Measurements from ENCODE around the gene KLK4. TPM values are rescaled to one million over a fixed set of nuclear protein-coding genes. Genes with fewer than 3 reads are reported as not detected.

KLK4 gene
- total RNA-seq, 1 donor from 2014 or later = not detected

- no peak for DNase-seq (ENCODE audit: extremely low spot score, unreplicated experiment)
Observed at GRCh38 chr19:50933640-50934039, 22.4 kb upstream of the KLK4 start.

GRCh38 chr19:50932690-50933083, 21.5 kb upstream of the KLK4 start:
- Mint-ChIP-seq H3K4me1 (ENCODE audit: unreplicated experiment) (no peaks in the 10 kb centered on the region), H3K9me3 (ENCODE audit: unreplicated experiment) (no peaks in the 10 kb centered on the region), H3K36me3 (ENCODE audit: unreplicated experiment) (no peaks in the 10 kb centered on the region), H3K4me3 (ENCODE audit: unreplicated experiment) (no peak overlapping the region), H3K27ac (ENCODE audit: unreplicated experiment) (no peak overlapping the region), H3K27me3 (ENCODE audit: unreplicated experiment) (no peaks in the 10 kb centered on the region)
- no peak for TF ChIP-seq CTCF (IDR thresholded peaks at IDR 0.05)
- no peak for DNase-seq (ENCODE audit: extremely low spot score, unreplicated experiment)

More at GRCh38 chr19:50933640-50934039, 22.4 kb upstream of the KLK4 start:
- Mint-ChIP-seq H3K27ac (ENCODE audit: unreplicated experiment) (no peak overlapping the region), H3K36me3 (ENCODE audit: unreplicated experiment) (no peaks in the 10 kb centered on the region), H3K27me3 (ENCODE audit: unreplicated experiment) (no peaks in the 10 kb centered on the region), H3K4me3 (ENCODE audit: unreplicated experiment) (no peak overlapping the region), H3K9me3 (ENCODE audit: unreplicated experiment) (no peaks in the 10 kb centered on the region), H3K4me1 (ENCODE audit: unreplicated experiment) (no peaks in the 10 kb centered on the region)
- no peak for TF ChIP-seq CTCF (IDR thresholded peaks at IDR 0.05)

DNA sequence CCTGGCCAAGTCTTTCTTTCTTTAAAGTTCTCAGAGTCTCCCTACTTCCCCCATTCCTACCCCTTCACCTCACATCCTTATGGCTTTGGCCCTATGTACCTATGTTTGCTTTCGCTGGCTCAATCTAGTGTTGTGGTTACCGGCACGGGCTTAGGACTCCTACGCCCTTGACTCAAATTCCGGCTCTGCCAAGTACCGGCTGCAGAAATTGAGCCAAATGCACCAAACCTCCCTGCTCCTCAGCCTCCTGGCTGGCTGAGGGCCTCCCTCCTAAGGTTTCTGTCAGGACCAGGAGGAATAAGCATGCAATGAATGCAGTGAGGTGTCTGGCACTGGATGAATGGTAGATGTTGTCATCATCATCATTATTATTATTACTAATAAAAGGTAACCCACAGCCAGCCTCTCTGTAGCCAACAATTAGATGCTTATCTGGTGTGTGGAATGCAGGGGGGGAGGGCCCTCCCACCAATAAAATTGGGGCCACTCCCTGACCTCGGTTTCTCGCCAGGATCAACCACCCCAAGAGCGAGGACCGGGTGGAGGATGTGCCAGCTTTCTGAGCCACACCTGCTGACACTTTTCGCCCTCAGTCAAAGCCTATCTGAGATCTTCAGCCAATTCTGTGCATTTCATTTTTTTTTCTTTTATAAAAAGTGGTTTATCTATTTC, 21.0 kb upstream of the KLK4 start:
- no peaks in the 10 kb centered on the region for H3K27me3 Mint-ChIP-seq (ENCODE audit: unreplicated experiment)
- H3K4me1 Mint-ChIP-seq (ENCODE audit: unreplicated experiment) = no peaks in the 10 kb centered on the region
- H3K9me3 Mint-ChIP-seq (ENCODE audit: unreplicated experiment) = no peaks in the 10 kb centered on the region
- H3K36me3 Mint-ChIP-seq (ENCODE audit: unreplicated experiment) = no peaks in the 10 kb centered on the region
- no peak for TF ChIP-seq CTCF (IDR thresholded peaks at IDR 0.05)
- no peak overlapping the region for H3K27ac Mint-ChIP-seq (ENCODE audit: unreplicated experiment)
- H3K4me3 Mint-ChIP-seq (ENCODE audit: unreplicated experiment) = no peak overlapping the region
- no peak for DNase-seq (ENCODE audit: extremely low spot score, unreplicated experiment)

GRCh38 chr19:50931023-50931422, 19.8 kb upstream of the KLK4 start:
- H3K27me3 Mint-ChIP-seq (ENCODE audit: unreplicated experiment) = no peaks in the 10 kb centered on the region
- TF ChIP-seq CTCF (IDR thresholded peaks at IDR 0.05) = no peak
- no peaks in the 10 kb centered on the region for H3K9me3 Mint-ChIP-seq (ENCODE audit: unreplicated experiment)
- no peak overlapping the region for H3K4me3 Mint-ChIP-seq (ENCODE audit: unreplicated experiment)
- no peak for DNase-seq (ENCODE audit: extremely low spot score, unreplicated experiment)
- H3K27ac Mint-ChIP-seq (ENCODE audit: unreplicated experiment) = no peak overlapping the region
- no peaks in the 10 kb centered on the region for H3K36me3 Mint-ChIP-seq (ENCODE audit: unreplicated experiment)
- no peaks in the 10 kb centered on the region for H3K4me1 Mint-ChIP-seq (ENCODE audit: unreplicated experiment)

DNA sequence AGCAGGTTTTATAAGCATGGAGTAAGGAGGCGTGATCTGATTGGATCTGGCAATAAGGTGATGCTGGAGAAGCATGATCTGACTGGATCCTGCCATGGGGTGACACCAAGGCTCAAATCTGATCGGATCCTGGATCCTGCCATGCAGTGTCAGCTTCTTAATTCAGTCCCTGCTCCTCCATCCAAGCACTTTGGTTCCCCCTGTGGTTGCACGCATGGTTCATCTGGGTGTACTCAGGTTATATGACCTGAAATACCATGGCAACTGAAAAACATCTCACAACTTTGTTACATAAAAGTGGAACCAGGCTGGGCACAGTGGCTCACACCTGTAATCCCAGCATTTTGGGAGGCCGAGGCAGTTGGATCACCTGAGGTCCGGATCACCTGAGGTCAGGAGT, 17.6 kb upstream of the KLK4 start:
- no peak for DNase-seq (ENCODE audit: extremely low spot score, unreplicated experiment)
- H3K27me3 Mint-ChIP-seq (ENCODE audit: unreplicated experiment) = no peaks in the 10 kb centered on the region
- no peak overlapping the region for H3K27ac Mint-ChIP-seq (ENCODE audit: unreplicated experiment)
- H3K4me3 Mint-ChIP-seq (ENCODE audit: unreplicated experiment) = no peak overlapping the region
- no peaks in the 10 kb centered on the region for H3K36me3 Mint-ChIP-seq (ENCODE audit: unreplicated experiment)
- H3K4me1 Mint-ChIP-seq (ENCODE audit: unreplicated experiment) = no peaks in the 10 kb centered on the region
- H3K9me3 Mint-ChIP-seq (ENCODE audit: unreplicated experiment) = no peaks in the 10 kb centered on the region
- TF ChIP-seq CTCF (IDR thresholded peaks at IDR 0.05) = no peak

Measured in osteocyte (in vitro differentiated cells).